Activated naive CD4-positive, alpha-beta T cell treated with anti-CD3 and anti-CD28 coated beads for 36 hours (primary cell): ENCODE results near the gene SGF29. TPM values are rescaled to one million over a fixed set of nuclear protein-coding genes. Genes with fewer than 3 reads are reported as not detected.
"Not testable (repeated sequence)": the region's sequence is repeated elsewhere in the genome, so short reads cannot be mapped to it uniquely, and the experiment has no call there.

ENCODE experiments used
- CTCF ChIA-PET: fragments of 350-600 bp; sonication (Branson Sonifier 250); formaldehyde crosslinking; loops from one replicate; lab custom pipeline; 2021; ENCODE audit warnings: antibody characterized with exemption; lab: Charles Lee
- DNase-seq: peaks from one replicate; pipeline ENCODE4 v3.0.0-alpha.2; 2020
- H3K27ac Mint-ChIP-seq: one replicate; pipeline ENCODE4 v1.8.0; 2021; ENCODE audit warnings: mild to moderate bottlenecking, mixed read lengths
- H3K27me3 Mint-ChIP-seq: one replicate; pipeline ENCODE4 v1.8.0; 2021; ENCODE audit warnings: low read depth, mixed read lengths
- H3K36me3 Mint-ChIP-seq: one replicate; pipeline ENCODE4 v1.8.0; 2021; ENCODE audit warnings: low read depth, mixed read lengths
- H3K4me1 Mint-ChIP-seq: one replicate; pipeline ENCODE4 v1.8.0; 2021; ENCODE audit warnings: low read depth, mixed read lengths
- H3K4me3 Mint-ChIP-seq: one replicate; pipeline ENCODE4 v1.8.0; 2021; ENCODE audit warnings: mild to moderate bottlenecking, moderate library complexity, mixed read lengths
- H3K9me3 Mint-ChIP-seq: one replicate; pipeline ENCODE4 v1.8.0; 2021; ENCODE audit warnings: mixed read lengths
- intact Hi-C: fragments of 100-400 bp; cut with micrococcal nuclease; formaldehyde crosslinking; loops from one replicate; pipeline ENCODE4 v1.15.1; 2023
- total RNA-seq, 2 experiments: library from RNA; stranded (reverse); gene quantifications; one replicate each; pipeline ENCODE4 v1.2.3, GENCODE V29; 2021

SGF29 gene
- total RNA-seq, 2 experiments from 2014 or later: 15.9 TPM

- DNase-seq: no peak
- no peaks in the 10 kb centered on the region for H3K9me3 Mint-ChIP-seq
Measured at GRCh38 chr16:28607116-28607623, 53.5 kb downstream of the SGF29 start.

GRCh38 chr16:28607681-28608495 lies 54.2 kb downstream of the SGF29 start:
- H3K4me3 Mint-ChIP-seq, H3K36me3 Mint-ChIP-seq, intact Hi-C loops, H3K27ac Mint-ChIP-seq, CTCF ChIA-PET, DNase-seq, H3K9me3 Mint-ChIP-seq, H3K27me3 Mint-ChIP-seq: not testable (repeated sequence)
- peaks cover 14% of the 10 kb centered on the region for H3K4me1 Mint-ChIP-seq

More at GRCh38 chr16:28607116-28607623, 53.5 kb downstream of the SGF29 start:
- Mint-ChIP-seq H3K36me3 (no peaks in the 10 kb centered on the region), H3K27me3 (no peaks in the 10 kb centered on the region), H3K27ac (peak overlapping the region; percentile 5), H3K4me3 (no peak overlapping the region), H3K4me1 (peaks cover 14% of the 10 kb centered on the region)
- intact Hi-C loops: no loop called here
- CTCF ChIA-PET: no interaction called here

GRCh38 chr16:28608496-28608808 lies 54.7 kb downstream of the SGF29 start:
- CTCF ChIA-PET, DNase-seq, intact Hi-C loops, H3K27me3 Mint-ChIP-seq, H3K36me3 Mint-ChIP-seq, H3K9me3 Mint-ChIP-seq, H3K27ac Mint-ChIP-seq, H3K4me3 Mint-ChIP-seq: not testable (repeated sequence)
- H3K4me1 Mint-ChIP-seq: peaks cover 14% of the 10 kb centered on the region

- H3K27ac Mint-ChIP-seq, H3K9me3 Mint-ChIP-seq, H3K36me3 Mint-ChIP-seq, H3K4me3 Mint-ChIP-seq, DNase-seq, H3K27me3 Mint-ChIP-seq, intact Hi-C loops: not testable (repeated sequence)
- CTCF ChIA-PET: interaction anchor here (0.6 kb wide), 1 partner anchor 545 kb away, joined by 3 read pairs; no protein-coding TSS in a partner anchor
- peaks cover 14% of the 10 kb centered on the region for H3K4me1 Mint-ChIP-seq
Measured at GRCh38 chr16:28608867-28609596, 55.3 kb downstream of the SGF29 start.

- Mint-ChIP-seq H3K4me1 (peaks cover 14% of the 10 kb centered on the region), H3K36me3 (no peaks in the 10 kb centered on the region), H3K9me3 (no peaks in the 10 kb centered on the region), H3K4me3 (no peak within 1 kb of the TSS), H3K27ac (no peak within 1 kb of the TSS), H3K27me3 (no peaks in the 10 kb centered on the region)
- no peak for DNase-seq
- CTCF ChIA-PET: interaction anchor here (0.6 to 0.7 kb wide), 3 partner anchors 51 to 546 kb away, joined by 3 read pairs; no protein-coding TSS in a partner anchor
- intact Hi-C loops: no loop called here
Measured at GRCh38 chr16:28609631-28610594, 56.2 kb downstream of the SGF29 start, which contains the start of gene SULT1A1. TSS of gene SULT1A1 (minus strand) at chr16:28610044. CDS start at chr16:28608855, 1,189 bp downstream.

GRCh38 chr16:28610595-28611191 lies 57.0 kb downstream of the SGF29 start:
- Mint-ChIP-seq H3K9me3 (no peaks in the 10 kb centered on the region), H3K4me3 (no peak overlapping the region), H3K27me3 (no peaks in the 10 kb centered on the region), H3K27ac (no peak overlapping the region), H3K4me1 (peaks cover 14% of the 10 kb centered on the region), H3K36me3 (no peaks in the 10 kb centered on the region)
- CTCF ChIA-PET: interaction anchor here (0.6 to 1.2 kb wide), 2 partner anchors 14 to 514 kb away, joined by 3 to 4 read pairs; partner anchors contain the start of gene SULT1A2
- intact Hi-C loops: no loop called here
- no peak for DNase-seq

- H3K36me3 Mint-ChIP-seq, CTCF ChIA-PET, H3K9me3 Mint-ChIP-seq, H3K27me3 Mint-ChIP-seq, DNase-seq, intact Hi-C loops, H3K27ac Mint-ChIP-seq, H3K4me3 Mint-ChIP-seq: not testable (repeated sequence)
- H3K4me1 Mint-ChIP-seq: peaks cover 14% of the 10 kb centered on the region
Measured at GRCh38 chr16:28612359-28613280, 58.9 kb downstream of the SGF29 start.

GRCh38 chr16:28613912-28614311 lies 60.2 kb downstream of the SGF29 start:
- DNase-seq, H3K27ac Mint-ChIP-seq, H3K9me3 Mint-ChIP-seq, intact Hi-C loops, H3K27me3 Mint-ChIP-seq, H3K36me3 Mint-ChIP-seq, H3K4me3 Mint-ChIP-seq, CTCF ChIA-PET: not testable (repeated sequence)
- peaks cover 14% of the 10 kb centered on the region for H3K4me1 Mint-ChIP-seq

GRCh38 chr16:28614561-28614960 lies 60.8 kb downstream of the SGF29 start:
- H3K4me3 Mint-ChIP-seq, H3K36me3 Mint-ChIP-seq, CTCF ChIA-PET, H3K27ac Mint-ChIP-seq, DNase-seq, intact Hi-C loops, H3K27me3 Mint-ChIP-seq, H3K9me3 Mint-ChIP-seq: not testable (repeated sequence)
- H3K4me1 Mint-ChIP-seq: peaks cover 12% of the 10 kb centered on the region

- H3K9me3 Mint-ChIP-seq, CTCF ChIA-PET, H3K27ac Mint-ChIP-seq, H3K36me3 Mint-ChIP-seq, H3K4me3 Mint-ChIP-seq, intact Hi-C loops, H3K4me1 Mint-ChIP-seq, H3K27me3 Mint-ChIP-seq: not testable (repeated sequence)
- peak; percentile 48 for DNase-seq
Measured at GRCh38 chr16:28615486-28616223, 61.9 kb downstream of the SGF29 start.
